ENCODE measurements around the gene P4HB. TPM values are rescaled to one million over a fixed set of nuclear protein-coding genes. Genes with fewer than 3 reads are reported as not detected.

The P4HB gene
- total RNA-seq, 2 experiments from 2014 or later: 388 to 577 TPM

GRCh38 chr17:81839301-81839700 is 21.0 kb downstream of the P4HB start:
- H3K9me2 ChIP-seq (ENCODE audit: insufficient read depth, low read length): no peaks in the 10 kb centered on the region
- no peaks in the 10 kb centered on the region for H3K79me2 ChIP-seq (ENCODE audit: insufficient read depth, low read depth, low read length)
- no peak for DNase-seq (ENCODE audit: low spot score)
- no peak overlapping the region for H3K27ac ChIP-seq (ENCODE audit: low read depth, low read length, poor library complexity, severe bottlenecking)
- no peaks in the 10 kb centered on the region for H4K20me1 ChIP-seq (ENCODE audit: insufficient read depth, low read length)
- TF ChIP-seq, protein P1, sequence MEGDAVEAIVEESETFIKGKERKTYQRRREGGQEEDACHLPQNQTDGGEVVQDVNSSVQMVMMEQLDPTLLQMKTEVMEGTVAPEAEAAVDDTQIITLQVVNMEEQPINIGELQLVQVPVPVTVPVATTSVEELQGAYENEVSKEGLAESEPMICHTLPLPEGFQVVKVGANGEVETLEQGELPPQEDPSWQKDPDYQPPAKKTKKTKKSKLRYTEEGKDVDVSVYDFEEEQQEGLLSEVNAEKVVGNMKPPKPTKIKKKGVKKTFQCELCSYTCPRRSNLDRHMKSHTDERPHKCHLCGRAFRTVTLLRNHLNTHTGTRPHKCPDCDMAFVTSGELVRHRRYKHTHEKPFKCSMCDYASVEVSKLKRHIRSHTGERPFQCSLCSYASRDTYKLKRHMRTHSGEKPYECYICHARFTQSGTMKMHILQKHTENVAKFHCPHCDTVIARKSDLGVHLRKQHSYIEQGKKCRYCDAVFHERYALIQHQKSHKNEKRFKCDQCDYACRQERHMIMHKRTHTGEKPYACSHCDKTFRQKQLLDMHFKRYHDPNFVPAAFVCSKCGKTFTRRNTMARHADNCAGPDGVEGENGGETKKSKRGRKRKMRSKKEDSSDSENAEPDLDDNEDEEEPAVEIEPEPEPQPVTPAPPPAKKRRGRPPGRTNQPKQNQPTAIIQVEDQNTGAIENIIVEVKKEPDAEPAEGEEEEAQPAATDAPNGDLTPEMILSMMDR (conservative IDR thresholded peaks at IDR 0.05; ENCODE audit: low read length): no peak
- TF ChIP-seq EZH2phosphoT487 (IDR thresholded peaks at IDR 0.05; ENCODE audit: borderline replicate concordance, low read depth, low read length): no peak
- BruUV-seq (replicated peaks): no TSS peak
- CTCF ChIA-PET (ENCODE audit: unreplicated experiment): no interaction called here
- no peak overlapping the region for H3K4me3 ChIP-seq (ENCODE audit: low read depth, low read length, poor library complexity, severe bottlenecking)
- H3K36me3 ChIP-seq (ENCODE audit: insufficient read depth, low read length): peaks cover 21% of the 10 kb centered on the region
- H2AFZ ChIP-seq (ENCODE audit: low read length): no peak overlapping the region
- no peaks in the 10 kb centered on the region for H3K9me3 ChIP-seq (ENCODE audit: low read length)
- peaks cover 3% of the 10 kb centered on the region for H3K4me1 ChIP-seq (ENCODE audit: insufficient read depth, low read length, poor library complexity, severe bottlenecking)
- POLR2A ChIA-PET: interaction anchor here (1.5 kb wide), 1 partner anchor 15 kb away, joined by 4 read pairs; no protein-coding TSS in a partner anchor
- H3K4me2 ChIP-seq (ENCODE audit: low read length): no peak overlapping the region
- intact Hi-C loops (cut with micrococcal nuclease; ENCODE audit: unreplicated experiment): no loop called here

DNA sequence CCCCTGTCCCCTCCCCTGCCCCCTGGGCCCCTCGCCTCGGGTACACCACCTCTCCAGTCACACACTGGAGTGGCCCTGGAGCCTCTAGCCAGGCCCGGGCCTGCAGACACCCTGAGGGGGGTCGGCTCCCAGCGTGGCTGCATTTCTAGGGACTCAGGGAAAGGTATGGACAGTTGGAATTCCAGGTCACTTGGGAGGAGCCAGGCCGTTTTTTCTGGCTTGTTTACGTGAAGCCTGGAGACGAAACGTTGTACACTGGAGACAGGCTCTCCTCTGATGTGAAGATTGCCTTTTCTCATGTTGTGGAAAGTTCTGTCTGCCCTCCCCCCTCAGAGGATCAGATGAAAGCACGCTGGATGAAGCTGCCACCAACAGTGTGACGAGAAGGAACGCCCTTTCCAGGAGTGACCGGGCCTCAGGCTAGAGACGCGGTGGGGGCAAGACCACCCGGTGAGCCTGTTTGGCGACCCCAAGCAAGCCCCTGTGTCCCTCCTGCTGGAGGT is 21.5 kb downstream of the P4HB start:
- Histone ChIP-seq H3K9me3 (ENCODE audit: low read length) (no peaks in the 10 kb centered on the region), H3K27ac (ENCODE audit: low read depth, low read length, poor library complexity, severe bottlenecking) (no peak overlapping the region), H3K4me2 (ENCODE audit: low read length) (no peak overlapping the region), H4K20me1 (ENCODE audit: insufficient read depth, low read length) (no peaks in the 10 kb centered on the region), H3K4me1 (ENCODE audit: insufficient read depth, low read length, poor library complexity, severe bottlenecking) (peaks cover 8% of the 10 kb centered on the region), H3K9me2 (ENCODE audit: insufficient read depth, low read length) (no peaks in the 10 kb centered on the region), H2AFZ (ENCODE audit: low read length) (no peak overlapping the region), H3K36me3 (ENCODE audit: insufficient read depth, low read length) (peaks cover 16% of the 10 kb centered on the region), H3K79me2 (ENCODE audit: insufficient read depth, low read depth, low read length) (peaks cover 1% of the 10 kb centered on the region; the same call in 1 of the 2 replicates), H3K4me3 (ENCODE audit: low read depth, low read length, poor library complexity, severe bottlenecking) (no peak overlapping the region)
- intact Hi-C loops (cut with micrococcal nuclease; ENCODE audit: unreplicated experiment): no loop called here
- DNase-seq (ENCODE audit: low spot score): no peak
- POLR2A ChIA-PET: interaction anchor here (1.5 kb wide), 1 partner anchor 15 kb away, joined by 4 read pairs; no protein-coding TSS in a partner anchor
- TF ChIP-seq EZH2phosphoT487 (IDR thresholded peaks at IDR 0.05; ENCODE audit: borderline replicate concordance, low read depth, low read length): no peak
- TF ChIP-seq, protein P1 (conservative IDR thresholded peaks at IDR 0.05; ENCODE audit: low read length): no peak
- no TSS peak for BruUV-seq (replicated peaks)
- CTCF ChIA-PET (ENCODE audit: unreplicated experiment): no interaction called here

DNA sequence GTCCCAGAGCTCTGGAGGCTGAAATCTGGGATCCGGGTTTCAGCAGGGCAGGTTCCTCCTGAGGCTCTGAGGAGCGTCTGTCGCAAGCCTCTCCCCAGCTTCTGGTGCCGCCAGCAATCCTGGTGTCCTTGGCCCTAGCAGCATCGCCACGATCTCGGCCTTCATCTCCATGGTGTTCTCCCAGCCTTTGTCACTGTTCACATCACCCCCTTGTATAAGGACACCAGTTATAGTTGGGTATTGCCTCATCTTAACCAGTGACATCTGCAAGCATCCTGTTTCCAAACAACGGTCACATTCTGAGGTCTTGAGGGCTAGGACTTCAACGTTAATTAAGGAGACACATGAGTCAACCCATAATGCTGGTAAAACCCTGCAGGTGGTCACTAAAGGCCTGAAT is 22.7 kb downstream of the P4HB start:
- no peak overlapping the region for H3K4me2 ChIP-seq (ENCODE audit: low read length)
- BruUV-seq (replicated peaks): no TSS peak
- peaks cover 4% of the 10 kb centered on the region for H3K36me3 ChIP-seq (ENCODE audit: insufficient read depth, low read length)
- intact Hi-C loops (cut with micrococcal nuclease; ENCODE audit: unreplicated experiment): no loop called here
- TF ChIP-seq, protein P1 (conservative IDR thresholded peaks at IDR 0.05; ENCODE audit: low read length): no peak
- TF ChIP-seq EZH2phosphoT487 (IDR thresholded peaks at IDR 0.05; ENCODE audit: borderline replicate concordance, low read depth, low read length): no peak
- no peaks in the 10 kb centered on the region for H4K20me1 ChIP-seq (ENCODE audit: insufficient read depth, low read length)
- H2AFZ ChIP-seq (ENCODE audit: low read length): no peak overlapping the region
- peaks cover 7% of the 10 kb centered on the region; the same call in 1 of the 2 replicates for H3K79me2 ChIP-seq (ENCODE audit: insufficient read depth, low read depth, low read length)
- ChIA-PET POLR2A (no interaction called here), CTCF (ENCODE audit: unreplicated experiment) (no interaction called here)
- no peak overlapping the region for H3K4me3 ChIP-seq (ENCODE audit: low read depth, low read length, poor library complexity, severe bottlenecking)
- H3K4me1 ChIP-seq (ENCODE audit: insufficient read depth, low read length, poor library complexity, severe bottlenecking): peaks cover 11% of the 10 kb centered on the region
- no peak overlapping the region for H3K27ac ChIP-seq (ENCODE audit: low read depth, low read length, poor library complexity, severe bottlenecking)
- H3K9me3 ChIP-seq (ENCODE audit: low read length): no peaks in the 10 kb centered on the region
- no peak for DNase-seq (ENCODE audit: low spot score)
- no peaks in the 10 kb centered on the region for H3K9me2 ChIP-seq (ENCODE audit: insufficient read depth, low read length)

Measured in OCI-LY7 (cell line).